Muscle of leg (tissue), 11 donors: ENCODE measurements around the gene CERS2. TPM values are rescaled to one million over a fixed set of nuclear protein-coding genes. Genes with fewer than 3 reads are reported as not detected.

Experiments
- DNase-seq: peaks from one replicate; pipeline ENCODE4 v3.0.0; 2013
- H3K27ac ChIP-seq: one replicate; pipeline ENCODE4 v1.5.1; 2013; ENCODE audit warnings: mild to moderate bottlenecking, low read length, control low read depth
- H3K27me3 ChIP-seq: one replicate; pipeline ENCODE4 v1.6.1; 2013; ENCODE audit warnings: low read length; ENCODE audit not compliant: control insufficient read depth, insufficient read depth
- H3K36me3 ChIP-seq: one replicate; pipeline ENCODE4 v1.6.1; 2013; ENCODE audit warnings: low read length; ENCODE audit not compliant: control insufficient read depth, insufficient read depth
- H3K4me1 ChIP-seq: one replicate; pipeline ENCODE4 v1.6.1; 2013; ENCODE audit warnings: low read length; ENCODE audit not compliant: control insufficient read depth, insufficient read depth
- H3K4me3 ChIP-seq: one replicate; pipeline ENCODE4 v1.5.1; 2013; ENCODE audit warnings: low read length, control low read depth
- H3K9me3 ChIP-seq: replicated peaks from 2 replicates; pipeline ENCODE4 v1.6.1; 2013; ENCODE audit warnings: low read depth, low read length; ENCODE audit not compliant: control insufficient read depth
- WGBS: methylation state at CpG from one replicate; pipeline ENCODE4 v1.1.5; 2013; ENCODE audit warnings: missing lambda C conversion rate; ENCODE audit not compliant: insufficient coverage; 5-methylcytosine and 5-hydroxymethylcytosine counted together
- polyA plus RNA-seq, 8 donors: library from polyadenylated mRNA; unstranded; fragments of 120-200 nt; gene quantifications; one replicate each; pipeline versions ENCODE4 v1.2.1 to v1.2.3, GENCODE V29; 2013; ENCODE audit warnings: inconsistent platforms in 1 of 8, low replicate concordance in 1 of 8; ENCODE audit not compliant: insufficient read length in 8 of 8, insufficient read depth in 1 of 8
- total RNA-seq: library from RNA; stranded (reverse); fragments of 120-200 nt; gene quantifications from one replicate; pipeline ENCODE4 v1.2.4, GENCODE V29; 2013

The CERS2 gene
- total and polyA plus RNA-seq, 9 donors, result 47.3 to 111 (median 83.9) TPM

- Histone ChIP-seq H3K4me3 (peak within 1 kb of the TSS; percentile 85), H3K27ac (peak within 1 kb of the TSS; percentile 94), H3K4me1 (peaks cover 45% of the 10 kb centered on the region), H3K9me3 (no peaks in the 10 kb centered on the region), H3K27me3 (no peaks in the 10 kb centered on the region), H3K36me3 (peaks cover 3% of the 10 kb centered on the region)
- WGBS, result under 1% methylated on average over 63 of the region's 69 CpGs
- peak; percentile 98 for DNase-seq
These were observed 33.9 kb upstream of the CERS2 start, which contains the start of gene PRUNE1 for GRCh38 chr1:151008244-151009205. PRUNE1 (plus strand) TSS chr1:151008449; CDS start chr1:151008633, 184 bp downstream.

GRCh38 chr1:151007853-151008243 is 33.2 kb upstream of the CERS2 start:
- DNase-seq, result no peak
- 0% methylated on average over 2 of the region's 4 CpGs for WGBS
- H3K4me1 ChIP-seq, result peaks cover 49% of the 10 kb centered on the region
- H3K27ac ChIP-seq, result peak overlapping the region; percentile 94
- H3K27me3 ChIP-seq, result no peaks in the 10 kb centered on the region
- peak overlapping the region; percentile 85 for H3K4me3 ChIP-seq
- peaks cover under 1% of the 10 kb centered on the region for H3K36me3 ChIP-seq
- H3K9me3 ChIP-seq, result no peaks in the 10 kb centered on the region

- H3K4me3 ChIP-seq, result peak within 1 kb of the TSS; percentile 62
- no peaks in the 10 kb centered on the region for H3K27me3 ChIP-seq
- H3K4me1 ChIP-seq, result peaks cover 49% of the 10 kb centered on the region
- peak; percentile 95 for DNase-seq
- H3K9me3 ChIP-seq, result no peaks in the 10 kb centered on the region
- WGBS, result under 1% methylated on average over 6 of the region's 18 CpGs
- H3K36me3 ChIP-seq, result peaks cover 9% of the 10 kb centered on the region
- H3K27ac ChIP-seq, result peak within 1 kb of the TSS; percentile 94
These were observed 31.9 kb upstream of the CERS2 start, which contains the start of gene MINDY1 for GRCh38 chr1:151006327-151007052. MINDY1 (minus strand) TSS chr1:151006902; CDS start chr1:151002617, 4,285 bp downstream.

- H3K4me3 ChIP-seq, result peak overlapping the region; percentile 62
- peaks cover 49% of the 10 kb centered on the region for H3K4me1 ChIP-seq
- peak overlapping the region; percentile 94 for H3K27ac ChIP-seq
- no CpG with 5 or more reads among the region's 4 CpGs for WGBS
- H3K27me3 ChIP-seq, result no peaks in the 10 kb centered on the region
- H3K9me3 ChIP-seq, result no peaks in the 10 kb centered on the region
- peak; percentile 29 for DNase-seq
- peaks cover 14% of the 10 kb centered on the region for H3K36me3 ChIP-seq
These were observed 31.2 kb upstream of the CERS2 start for GRCh38 chr1:151005729-151006319.

- Histone ChIP-seq H3K36me3 (peaks cover 37% of the 10 kb centered on the region), H3K4me3 (no peak overlapping the region), H3K27ac (no peak overlapping the region), H3K9me3 (no peaks in the 10 kb centered on the region), H3K27me3 (no peaks in the 10 kb centered on the region), H3K4me1 (peaks cover 39% of the 10 kb centered on the region)
- no peak for DNase-seq
These were observed 28.5 kb upstream of the CERS2 start for GRCh38 chr1:151003180-151003579.

- Histone ChIP-seq H3K9me3 (no peaks in the 10 kb centered on the region), H3K4me1 (peaks cover 34% of the 10 kb centered on the region), H3K27ac (no peak overlapping the region), H3K27me3 (no peaks in the 10 kb centered on the region), H3K36me3 (peaks cover 42% of the 10 kb centered on the region), H3K4me3 (no peak overlapping the region)
- DNase-seq, result no peak
- 50% methylated on average over 1 of the region's 2 CpGs for WGBS
These were observed 28.0 kb upstream of the CERS2 start for GRCh38 chr1:151002611-151003010.

GRCh38 chr1:151002051-151002450 is 27.4 kb upstream of the CERS2 start:
- Histone ChIP-seq H3K27ac (no peak overlapping the region), H3K4me1 (peaks cover 28% of the 10 kb centered on the region), H3K36me3 (peaks cover 48% of the 10 kb centered on the region), H3K4me3 (no peak overlapping the region), H3K9me3 (no peaks in the 10 kb centered on the region), H3K27me3 (no peaks in the 10 kb centered on the region)
- 79% methylated on average over 3 of the region's 3 CpGs for WGBS
- DNase-seq, result no peak

- H3K36me3 ChIP-seq, result peaks cover 52% of the 10 kb centered on the region
- no peaks in the 10 kb centered on the region for H3K9me3 ChIP-seq
- 73% methylated on average over 3 of the region's 4 CpGs for WGBS
- H3K27ac ChIP-seq, result no peak overlapping the region
- H3K4me1 ChIP-seq, result peaks cover 24% of the 10 kb centered on the region
- no peak overlapping the region for H3K4me3 ChIP-seq
- DNase-seq, result no peak
- H3K27me3 ChIP-seq, result no peaks in the 10 kb centered on the region
These were observed 27.0 kb upstream of the CERS2 start for GRCh38 chr1:151001602-151002001.

- Histone ChIP-seq H3K4me3 (no peak overlapping the region), H3K27me3 (no peaks in the 10 kb centered on the region), H3K27ac (no peak overlapping the region), H3K36me3 (peaks cover 52% of the 10 kb centered on the region), H3K4me1 (peaks cover 23% of the 10 kb centered on the region), H3K9me3 (no peaks in the 10 kb centered on the region)
- 80% methylated on average over 1 of the region's 3 CpGs for whole genome bisulfite sequencing
- DNase-seq, result no peak
These were observed 25.8 kb upstream of the CERS2 start for GRCh38 chr1:151000408-151000807.

GRCh38 chr1:150999926-151000325 is 25.3 kb upstream of the CERS2 start:
- Histone ChIP-seq H3K4me1 (peaks cover 22% of the 10 kb centered on the region), H3K36me3 (peaks cover 52% of the 10 kb centered on the region), H3K4me3 (no peak overlapping the region), H3K27ac (no peak overlapping the region), H3K9me3 (no peaks in the 10 kb centered on the region), H3K27me3 (no peaks in the 10 kb centered on the region)
- WGBS, result no CpG with 5 or more reads among the region's 2 CpGs
- DNase-seq, result no peak
